Upper lobe of right lung (tissue), 1 donor: ENCODE measurements around the gene PKD1. TPM values are rescaled to one million over a fixed set of nuclear protein-coding genes. Genes with fewer than 3 reads are reported as not detected.

Experiments used
- ATAC-seq: fragments of 200-7000 bp; cut with Tn5 transposase; one replicate; pipeline ENCODE4 v1.9.1; 2020; ENCODE audit warnings: mild to moderate bottlenecking, moderate library complexity
- DNase-seq: peaks from one replicate; pipeline ENCODE4 v3.0.0-alpha.2; 2020
- H3K27ac ChIP-seq: fragments of 200-600 bp; one replicate; pipeline ENCODE4 v1.8.0; 2022
- H3K27me3 ChIP-seq: fragments of 200-600 bp; one replicate; pipeline ENCODE4 v1.8.0; 2022; ENCODE audit warnings: mild to moderate bottlenecking
- H3K36me3 ChIP-seq: fragments of 200-600 bp; one replicate; pipeline ENCODE4 v1.8.0; 2022
- H3K4me1 ChIP-seq: fragments of 200-600 bp; one replicate; pipeline ENCODE4 v1.8.0; 2022
- H3K4me3 ChIP-seq: fragments of 200-600 bp; one replicate; pipeline ENCODE4 v1.8.0; 2022; ENCODE audit warnings: mild to moderate bottlenecking
- H3K9me3 ChIP-seq: fragments of 200-600 bp; one replicate; pipeline ENCODE4 v1.8.0; 2022
- intact Hi-C: fragments of 100-400 bp; cut with DNase I; formaldehyde crosslinking; loops from one replicate; pipeline ENCODE4 v1.11.0; 2022
- total RNA-seq: library from RNA; stranded (reverse); fragmentation: NEBNext Ultra II Directional; extraction: Animal tissue kit (Norgen Biotek cat#: 25700); gene quantifications from one replicate; pipeline ENCODE4 v1.2.1, GENCODE V29; 2021
- TF ChIP-seq, protein P1 (sequence below): fragments of 200-600 bp; IDR thresholded peaks from one replicate; pipeline ENCODE4 v1.8.0; 2022; ENCODE audit warnings: antibody characterized with exemption
- donor health status: DM: no; HTN: yes; CAD: no; lungs with severe emphysema.

Gene PKD1
- total RNA-seq, 1 donor from 2014 or later = 84.8 TPM

DNA sequence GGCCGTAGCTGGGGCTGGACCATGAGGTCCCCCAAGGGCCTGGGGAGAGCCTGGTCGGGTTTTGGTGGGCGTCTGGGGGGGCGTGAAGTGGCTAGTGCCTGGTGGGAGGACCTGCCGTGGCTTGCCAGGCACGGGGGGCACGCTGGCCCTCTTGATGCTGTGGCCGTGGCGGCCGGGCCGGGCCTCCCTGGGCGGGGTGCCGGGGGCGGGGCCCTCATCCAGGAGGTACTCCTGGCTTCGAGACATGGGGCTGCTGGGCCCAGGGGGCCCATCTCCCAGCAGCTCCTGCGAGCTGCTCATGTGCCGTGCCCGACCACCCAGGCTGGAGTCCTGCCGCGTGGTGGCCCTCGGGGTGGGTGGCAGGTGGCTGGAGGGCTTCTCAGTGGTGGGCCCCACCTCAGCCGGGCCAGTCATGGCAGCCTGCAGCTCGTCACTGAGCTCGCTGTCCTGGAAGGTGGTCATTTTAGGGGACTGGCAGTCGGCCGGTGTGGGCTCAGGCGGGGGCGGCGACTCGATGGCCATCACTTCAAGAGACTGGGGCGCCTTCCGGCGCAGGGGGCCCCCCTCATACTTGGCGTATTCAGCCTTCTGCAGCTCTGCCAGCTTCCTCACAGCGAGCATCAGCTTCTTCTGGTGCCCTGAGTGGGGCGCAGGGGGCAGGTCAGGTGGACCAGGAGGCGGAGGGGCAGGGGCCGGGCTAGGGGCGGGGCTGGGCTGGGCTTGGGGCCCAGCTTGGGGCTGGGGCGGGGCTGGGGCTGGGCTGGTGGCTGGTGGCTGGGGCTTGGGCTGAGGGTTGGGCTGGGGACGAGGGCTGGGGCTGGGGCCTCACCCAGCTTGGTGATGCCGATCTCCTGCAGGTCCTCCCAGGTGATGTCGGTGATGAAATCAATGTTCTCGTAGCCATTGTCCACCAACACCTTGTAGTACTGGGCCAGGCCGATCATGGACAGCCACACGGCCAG lies 45.5 kb upstream of the PKD1 start:
- DNase-seq = no peak
- Histone ChIP-seq H3K27me3 (no peaks in the 10 kb centered on the region), H3K27ac (no peak overlapping the region), H3K4me3 (no peak overlapping the region), H3K36me3 (peaks cover 4% of the 10 kb centered on the region), H3K9me3 (no peaks in the 10 kb centered on the region), H3K4me1 (no peaks in the 10 kb centered on the region)
- TF ChIP-seq, protein P1, sequence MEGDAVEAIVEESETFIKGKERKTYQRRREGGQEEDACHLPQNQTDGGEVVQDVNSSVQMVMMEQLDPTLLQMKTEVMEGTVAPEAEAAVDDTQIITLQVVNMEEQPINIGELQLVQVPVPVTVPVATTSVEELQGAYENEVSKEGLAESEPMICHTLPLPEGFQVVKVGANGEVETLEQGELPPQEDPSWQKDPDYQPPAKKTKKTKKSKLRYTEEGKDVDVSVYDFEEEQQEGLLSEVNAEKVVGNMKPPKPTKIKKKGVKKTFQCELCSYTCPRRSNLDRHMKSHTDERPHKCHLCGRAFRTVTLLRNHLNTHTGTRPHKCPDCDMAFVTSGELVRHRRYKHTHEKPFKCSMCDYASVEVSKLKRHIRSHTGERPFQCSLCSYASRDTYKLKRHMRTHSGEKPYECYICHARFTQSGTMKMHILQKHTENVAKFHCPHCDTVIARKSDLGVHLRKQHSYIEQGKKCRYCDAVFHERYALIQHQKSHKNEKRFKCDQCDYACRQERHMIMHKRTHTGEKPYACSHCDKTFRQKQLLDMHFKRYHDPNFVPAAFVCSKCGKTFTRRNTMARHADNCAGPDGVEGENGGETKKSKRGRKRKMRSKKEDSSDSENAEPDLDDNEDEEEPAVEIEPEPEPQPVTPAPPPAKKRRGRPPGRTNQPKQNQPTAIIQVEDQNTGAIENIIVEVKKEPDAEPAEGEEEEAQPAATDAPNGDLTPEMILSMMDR = no peak
- no peak for ATAC-seq
- intact Hi-C loops = no loop called here

DNA sequence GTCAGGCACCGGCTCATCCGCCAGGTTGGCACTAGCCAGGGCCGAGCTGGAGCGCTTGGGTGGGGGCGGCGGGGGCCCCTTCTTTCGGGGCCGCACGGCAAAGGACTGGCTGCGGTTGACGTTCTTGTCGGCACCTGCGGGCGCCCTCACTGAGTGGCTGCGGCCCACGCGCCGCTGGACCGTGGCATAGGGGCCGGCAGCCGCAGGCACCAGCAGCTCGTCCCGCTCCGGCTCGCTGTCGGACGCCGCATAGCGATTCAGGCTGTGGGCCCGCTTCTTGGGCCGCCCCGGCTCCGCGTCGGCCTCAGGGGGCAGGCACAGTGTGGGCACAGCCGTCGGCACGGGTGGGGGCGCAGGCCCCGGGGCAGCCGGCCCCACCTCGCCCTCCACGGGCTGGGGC lies 44.8 kb upstream of the PKD1 start:
- no peak overlapping the region for H3K4me3 ChIP-seq
- H3K27me3 ChIP-seq = no peaks in the 10 kb centered on the region
- DNase-seq (no peak), ATAC-seq (no peak)
- H3K27ac ChIP-seq = no peak overlapping the region
- no peaks in the 10 kb centered on the region for H3K9me3 ChIP-seq
- H3K36me3 ChIP-seq = peaks cover 12% of the 10 kb centered on the region
- H3K4me1 ChIP-seq = no peaks in the 10 kb centered on the region
- intact Hi-C loops = no loop called here
- TF ChIP-seq, protein P1 = no peak

DNA sequence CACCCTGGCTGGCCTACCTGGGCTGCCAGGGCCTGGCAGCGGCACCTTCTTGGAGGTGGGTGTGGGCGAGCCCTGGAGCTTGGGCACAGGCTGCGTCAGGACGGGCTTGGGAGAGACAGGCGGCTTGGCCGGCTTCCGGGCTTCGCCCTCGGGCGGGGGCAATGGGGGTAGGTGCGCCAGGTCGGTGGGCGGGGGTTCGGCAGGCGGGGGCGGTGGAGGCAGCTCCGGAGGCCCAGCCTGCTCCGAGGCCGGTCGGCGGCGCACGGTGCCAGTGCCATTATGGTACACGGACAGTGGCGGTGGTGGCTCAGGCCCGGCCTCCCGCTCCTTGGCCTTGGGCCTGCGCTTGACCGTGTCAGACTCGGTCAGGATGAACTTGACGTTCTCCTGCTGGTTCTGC lies 43.9 kb upstream of the PKD1 start:
- ATAC-seq (no peak), DNase-seq (no peak)
- TF ChIP-seq, protein P1 = no peak
- Histone ChIP-seq H3K4me1 (no peaks in the 10 kb centered on the region), H3K9me3 (no peaks in the 10 kb centered on the region), H3K27ac (no peak overlapping the region), H3K36me3 (peaks cover 21% of the 10 kb centered on the region), H3K4me3 (no peak overlapping the region), H3K27me3 (no peaks in the 10 kb centered on the region)
- intact Hi-C loops = no loop called here

DNA sequence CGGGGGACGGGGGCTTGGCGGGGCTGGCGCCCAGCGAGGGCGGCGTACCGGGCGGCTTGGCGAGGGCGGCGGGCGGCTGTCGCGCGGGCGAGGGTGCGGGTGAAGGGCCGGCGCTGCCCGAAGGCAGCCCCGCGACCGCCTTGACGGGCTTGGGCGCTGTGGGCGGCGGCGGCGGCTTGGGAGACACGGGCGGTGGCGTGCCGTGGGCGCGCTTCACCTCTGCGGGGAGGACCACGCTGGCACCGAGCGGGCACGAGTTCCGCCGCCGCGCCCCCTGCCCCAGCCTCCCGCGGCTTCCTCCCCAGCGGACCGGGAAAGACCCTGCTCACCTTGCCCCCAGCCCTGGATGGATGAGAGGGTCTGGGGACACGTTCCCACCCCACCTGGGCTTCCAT lies 43.4 kb upstream of the PKD1 start:
- intact Hi-C loops = no loop called here
- DNase-seq = no peak
- ATAC-seq = no peak
- Histone ChIP-seq H3K27ac (no peak overlapping the region), H3K4me1 (no peaks in the 10 kb centered on the region), H3K27me3 (no peaks in the 10 kb centered on the region), H3K4me3 (no peak overlapping the region), H3K9me3 (no peaks in the 10 kb centered on the region), H3K36me3 (peaks cover 26% of the 10 kb centered on the region)
- TF ChIP-seq, protein P1 = no peak

DNA sequence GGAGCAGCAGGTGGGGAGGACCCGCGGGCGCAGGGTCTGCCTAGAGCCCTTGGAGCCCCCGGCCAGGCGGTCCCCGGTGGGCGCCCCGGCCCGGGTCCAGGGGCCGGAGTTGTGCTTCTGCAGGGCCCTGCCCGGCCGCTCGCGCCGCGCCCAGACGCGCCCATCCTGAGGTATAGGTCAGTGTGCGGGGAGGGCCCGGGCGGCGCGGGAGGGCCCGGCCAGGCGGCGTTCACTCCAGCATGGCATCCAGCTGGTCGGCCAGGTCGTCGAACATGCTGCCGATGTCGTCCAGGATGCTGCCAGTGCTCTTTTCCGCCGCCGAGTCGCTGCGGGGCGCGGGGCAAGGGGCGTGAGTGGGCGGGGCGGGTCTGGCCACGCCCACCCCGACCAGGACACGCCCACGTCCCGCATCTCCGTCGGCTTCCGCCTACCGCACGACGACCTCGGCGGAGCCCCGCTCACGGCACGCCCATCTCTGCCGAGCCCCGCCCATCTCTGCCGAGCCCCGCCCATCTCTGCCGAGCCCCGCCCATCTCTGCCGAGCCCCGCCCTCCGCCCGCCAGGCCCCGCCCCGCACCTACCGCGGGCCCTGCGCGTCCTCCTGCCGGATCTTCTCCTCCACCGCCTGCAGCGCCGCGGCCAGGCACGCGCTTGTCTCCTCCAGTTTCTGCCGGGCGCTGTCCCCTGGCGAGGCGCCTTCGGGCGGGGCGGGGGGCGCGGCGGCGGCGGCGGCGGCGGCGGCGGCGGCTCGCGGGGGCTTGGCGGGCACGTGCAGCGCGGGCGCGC lies 42.8 kb upstream of the PKD1 start:
- ATAC-seq = peak; percentile 44
- TF ChIP-seq, protein P1 = no peak

More for the DNA sequence above, 42.8 kb upstream of the PKD1 start:
- no peak overlapping the region for H3K27ac ChIP-seq
- H3K4me1 ChIP-seq = no peaks in the 10 kb centered on the region
- DNase-seq = no peak
- H3K27me3 ChIP-seq = no peaks in the 10 kb centered on the region
- H3K4me3 ChIP-seq = no peak overlapping the region
- peaks cover 32% of the 10 kb centered on the region for H3K36me3 ChIP-seq
- intact Hi-C loops = no loop called here
- no peaks in the 10 kb centered on the region for H3K9me3 ChIP-seq
